Measurements from ENCODE around the gene SEC24B. TPM values are rescaled to one million over a fixed set of nuclear protein-coding genes. Genes with fewer than 3 reads are reported as not detected.
A peak's percentile ranks its signal among the peaks of the same experiment; 100 is the strongest.
"Not testable (repeated sequence)": the region's sequence is repeated elsewhere in the genome, so short reads cannot be mapped to it uniquely, and the experiment has no call there.

SEC24B gene
- total RNA-seq, 1 experiment from 2014 or later, result 5.1 TPM

- in situ Hi-C loops (cut with HindIII; ENCODE audit: low pct_unique_long_range_greater_than_20kb, low sequenced_read_pairs), result loop anchor here (10.0 kb wide), 1 partner anchor 123 kb away; the partner anchor contains the start of gene SEC24B
- not testable (repeated sequence) for DNase-seq (ENCODE audit: low read depth)
These were observed 124.5 kb downstream of the SEC24B start for GRCh38 chr4:109558095-109558494.

GRCh38 chr4:109559625-109559982 lies 126.0 kb downstream of the SEC24B start:
- in situ Hi-C loops (cut with HindIII; ENCODE audit: low pct_unique_long_range_greater_than_20kb, low sequenced_read_pairs), result loop anchor here (10.0 kb wide), 1 partner anchor 125 kb away; the partner anchor contains the start of gene SEC24B
- no peak for DNase-seq (ENCODE audit: low read depth)

GRCh38 chr4:109559983-109560686 lies 126.5 kb downstream of the SEC24B start, which contains the start of gene MCUB:
Gene MCUB, plus strand, starts transcription at chr4:109560246. Its CDS starts 92 bp downstream, at chr4:109560338.
- DNase-seq (ENCODE audit: low read depth), result peak; percentile 92
- in situ Hi-C loops (cut with HindIII; ENCODE audit: low pct_unique_long_range_greater_than_20kb, low sequenced_read_pairs), result loop anchor here (10.0 kb wide), 1 partner anchor 125 kb away; the partner anchor contains the start of gene SEC24B

- peak; percentile 61 for DNase-seq (ENCODE audit: low read depth)
- in situ Hi-C loops (cut with HindIII; ENCODE audit: low pct_unique_long_range_greater_than_20kb, low sequenced_read_pairs), result no loop called here
These were observed 127.3 kb downstream of the SEC24B start for GRCh38 chr4:109560687-109561461.

- in situ Hi-C loops (cut with HindIII; ENCODE audit: low pct_unique_long_range_greater_than_20kb, low sequenced_read_pairs), result no loop called here
- no peak for DNase-seq (ENCODE audit: low read depth)
These were observed 129.0 kb downstream of the SEC24B start for GRCh38 chr4:109562457-109563239.

GRCh38 chr4:109571494-109571893 lies 137.9 kb downstream of the SEC24B start:
- DNase-seq (ENCODE audit: low read depth), result no peak
- in situ Hi-C loops (cut with HindIII; ENCODE audit: low pct_unique_long_range_greater_than_20kb, low sequenced_read_pairs), result no loop called here

GRCh38 chr4:109572154-109572553 lies 138.5 kb downstream of the SEC24B start:
- no peak for DNase-seq (ENCODE audit: low read depth)
- in situ Hi-C loops (cut with HindIII; ENCODE audit: low pct_unique_long_range_greater_than_20kb, low sequenced_read_pairs), result no loop called here

GRCh38 chr4:109574443-109574850 lies 140.8 kb downstream of the SEC24B start:
- in situ Hi-C loops (cut with HindIII; ENCODE audit: low pct_unique_long_range_greater_than_20kb, low sequenced_read_pairs), result no loop called here
- DNase-seq (ENCODE audit: low read depth), result peak; percentile 33

- in situ Hi-C loops (cut with HindIII; ENCODE audit: low pct_unique_long_range_greater_than_20kb, low sequenced_read_pairs), result no loop called here
- no peak for DNase-seq (ENCODE audit: low read depth)
These were observed 141.6 kb downstream of the SEC24B start for GRCh38 chr4:109574931-109575804.

GRCh38 chr4:109576462-109576861 lies 142.8 kb downstream of the SEC24B start:
- no peak for DNase-seq (ENCODE audit: low read depth)
- in situ Hi-C loops (cut with HindIII; ENCODE audit: low pct_unique_long_range_greater_than_20kb, low sequenced_read_pairs), result no loop called here

- in situ Hi-C loops (cut with HindIII; ENCODE audit: low pct_unique_long_range_greater_than_20kb, low sequenced_read_pairs), result no loop called here
- DNase-seq (ENCODE audit: low read depth), result no peak
These were observed 145.2 kb downstream of the SEC24B start for GRCh38 chr4:109578846-109579245.

- in situ Hi-C loops (cut with HindIII; ENCODE audit: low pct_unique_long_range_greater_than_20kb, low sequenced_read_pairs); DNase-seq (ENCODE audit: low read depth): not testable (repeated sequence)
These were observed 146.4 kb downstream of the SEC24B start for GRCh38 chr4:109579997-109580396.

- DNase-seq (ENCODE audit: low read depth), result no peak
- in situ Hi-C loops (cut with HindIII; ENCODE audit: low pct_unique_long_range_greater_than_20kb, low sequenced_read_pairs), result no loop called here
These were observed 154.6 kb downstream of the SEC24B start for GRCh38 chr4:109588176-109588575.

GRCh38 chr4:109589119-109589518 lies 155.5 kb downstream of the SEC24B start:
- no peak for DNase-seq (ENCODE audit: low read depth)
- in situ Hi-C loops (cut with HindIII; ENCODE audit: low pct_unique_long_range_greater_than_20kb, low sequenced_read_pairs), result no loop called here

- in situ Hi-C loops (cut with HindIII; ENCODE audit: low pct_unique_long_range_greater_than_20kb, low sequenced_read_pairs), result no loop called here
- no peak for DNase-seq (ENCODE audit: low read depth)
These were observed 156.0 kb downstream of the SEC24B start for GRCh38 chr4:109589605-109590004.

Measured in Caki2 (cell line).